ENCODE measurements around the gene GPR146.

The GPR146 gene

DNA sequence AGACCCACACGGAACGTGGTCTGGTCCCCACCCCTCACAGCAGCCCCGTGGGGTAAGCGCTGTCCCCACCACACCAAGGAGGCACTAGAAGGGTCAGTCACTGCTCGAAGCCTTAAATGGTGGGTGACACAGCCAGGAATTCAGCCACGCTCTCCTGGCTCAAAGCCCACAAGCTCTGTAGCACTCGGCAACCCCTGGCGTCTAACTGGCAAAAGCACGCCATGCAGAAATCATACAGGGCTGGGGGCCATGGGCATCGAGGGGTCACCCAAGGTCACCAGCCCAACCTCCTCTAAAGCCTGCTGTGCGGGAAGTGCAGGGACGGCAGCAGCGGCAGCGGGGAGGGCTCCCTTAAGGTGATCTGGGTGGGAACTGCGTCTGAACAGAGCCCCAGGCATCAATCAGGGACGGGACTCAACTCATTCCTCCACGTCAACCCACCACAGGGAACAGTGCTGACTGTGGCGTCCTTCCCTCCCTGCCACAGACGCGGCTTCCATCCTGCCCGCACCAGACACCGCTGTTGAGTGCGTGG is 51.3 kb downstream of the GPR146 start:
- DNase-seq: no peak

- no peak for DNase-seq
These were observed 52.1 kb downstream of the GPR146 start for GRCh38 chr7:1096156-1097119.

DNA sequence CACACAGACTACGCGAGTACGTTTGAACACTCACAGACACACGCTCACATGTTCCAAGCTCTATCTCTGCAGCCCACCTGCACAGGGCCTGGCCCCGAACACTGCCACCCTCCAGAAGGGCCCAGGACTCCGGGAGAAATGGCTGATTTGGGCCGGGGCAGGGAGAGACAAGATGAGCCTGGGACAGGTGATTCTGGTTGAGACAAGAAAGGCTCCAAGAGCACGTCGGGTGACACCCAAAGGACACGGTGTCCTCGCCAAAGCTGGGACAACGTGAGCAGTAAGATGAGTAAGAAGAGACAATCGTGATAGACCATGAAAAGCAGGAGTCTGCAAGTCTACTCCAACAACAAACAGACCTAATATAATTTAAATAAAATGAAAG is 52.8 kb downstream of the GPR146 start:
- DNase-seq: no peak

GRCh38 chr7:1098243-1099153 is 54.2 kb downstream of the GPR146 start:
- DNase-seq: no peak

- no peak for DNase-seq
These were observed 54.8 kb downstream of the GPR146 start for GRCh38 chr7:1099154-1099542.

GRCh38 chr7:1099637-1100036 is 55.3 kb downstream of the GPR146 start:
- DNase-seq: no peak

GRCh38 chr7:1100386-1100785 is 56.0 kb downstream of the GPR146 start:
- no peak for DNase-seq

GRCh38 chr7:1100834-1101562 is 56.7 kb downstream of the GPR146 start:
- DNase-seq: no peak

DNA sequence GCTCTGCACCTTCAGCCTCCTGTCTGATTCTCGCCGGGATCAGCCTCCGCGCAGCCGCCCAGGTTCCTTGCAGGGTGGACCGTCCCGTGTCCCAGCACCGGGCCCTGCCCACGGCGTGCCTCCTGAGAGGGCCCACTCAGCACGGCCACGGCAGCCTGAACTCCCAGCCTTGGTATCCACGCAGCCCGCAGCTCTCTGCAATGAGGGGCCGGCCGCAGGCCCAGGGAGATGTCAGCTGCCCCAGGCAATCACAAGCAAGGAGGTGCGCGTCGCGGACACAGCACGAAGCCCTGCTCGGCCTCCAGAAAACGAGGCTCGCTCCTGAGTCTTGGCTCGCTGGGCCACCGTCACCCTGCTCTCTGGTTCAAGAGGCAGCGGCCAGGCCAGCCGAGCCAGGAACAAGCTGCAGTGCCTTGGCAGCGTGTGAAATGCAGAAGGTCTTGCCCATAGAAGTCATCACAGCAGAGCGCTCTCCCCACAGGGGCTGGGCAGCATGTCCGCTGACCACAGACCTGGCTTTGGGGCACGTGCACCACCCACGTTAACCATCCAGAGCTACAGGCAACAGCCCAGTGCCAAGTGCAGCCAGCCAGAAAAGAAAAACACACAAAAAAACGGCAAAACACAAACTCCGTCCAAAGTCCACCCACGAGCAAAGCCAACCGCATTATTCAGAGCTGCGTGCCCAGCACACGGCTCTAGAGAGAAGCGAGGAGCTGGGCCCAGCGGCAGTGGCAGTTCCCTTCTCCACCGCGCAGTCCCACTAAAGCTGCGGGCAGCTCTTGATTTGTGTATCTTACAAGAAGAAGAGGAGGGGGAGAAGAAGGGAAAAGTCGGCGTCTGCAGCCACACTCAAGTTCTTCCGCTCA is 57.5 kb downstream of the GPR146 start:
- no peak for DNase-seq

DNA sequence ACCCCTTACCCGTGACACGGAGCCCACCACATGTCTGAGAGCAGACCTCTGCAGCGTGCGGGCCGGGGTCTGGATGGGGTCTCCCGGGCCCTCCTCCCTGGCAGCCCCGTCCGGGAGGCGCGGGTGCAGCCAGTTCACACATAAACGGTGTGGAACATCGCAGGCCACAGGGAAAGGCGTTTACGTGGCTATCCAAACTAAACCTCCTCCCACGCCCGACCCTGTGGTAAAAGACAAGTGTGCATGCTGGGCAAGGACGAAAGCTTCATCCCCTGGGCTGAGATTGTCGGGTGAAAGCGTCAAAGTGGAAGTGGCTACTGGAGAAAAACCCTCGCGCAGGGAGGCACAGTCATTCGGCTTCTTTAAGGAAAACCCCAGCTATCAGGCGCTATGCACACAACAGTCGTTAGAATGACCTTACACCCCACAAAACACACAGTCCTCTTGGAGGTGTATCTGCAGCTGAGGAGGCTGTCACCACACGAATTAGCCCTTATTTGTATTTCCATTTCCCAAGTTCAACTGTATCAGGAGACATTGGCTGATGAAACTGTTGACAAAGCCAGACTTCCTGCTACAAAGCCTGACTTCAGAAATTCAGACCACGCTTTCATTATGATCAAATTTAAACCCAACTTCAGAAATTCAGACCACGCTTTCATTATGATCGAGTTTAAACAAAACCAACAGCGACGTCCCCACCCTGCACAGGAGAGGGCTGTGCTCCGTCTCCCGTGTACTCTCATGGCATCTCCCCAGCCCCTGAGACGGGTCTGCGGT is 58.9 kb downstream of the GPR146 start:
- no peak for DNase-seq

GRCh38 chr7:1103789-1104515 is 59.6 kb downstream of the GPR146 start:
- no peak for DNase-seq

- no peak for DNase-seq
These were observed 60.3 kb downstream of the GPR146 start for GRCh38 chr7:1104516-1105179.

- DNase-seq: no peak
These were observed 60.8 kb downstream of the GPR146 start for GRCh38 chr7:1105189-1105588.

GRCh38 chr7:1106063-1106792 is 61.9 kb downstream of the GPR146 start:
- DNase-seq: no peak

- DNase-seq: no peak
These were observed 62.6 kb downstream of the GPR146 start for GRCh38 chr7:1106793-1107421.

DNA sequence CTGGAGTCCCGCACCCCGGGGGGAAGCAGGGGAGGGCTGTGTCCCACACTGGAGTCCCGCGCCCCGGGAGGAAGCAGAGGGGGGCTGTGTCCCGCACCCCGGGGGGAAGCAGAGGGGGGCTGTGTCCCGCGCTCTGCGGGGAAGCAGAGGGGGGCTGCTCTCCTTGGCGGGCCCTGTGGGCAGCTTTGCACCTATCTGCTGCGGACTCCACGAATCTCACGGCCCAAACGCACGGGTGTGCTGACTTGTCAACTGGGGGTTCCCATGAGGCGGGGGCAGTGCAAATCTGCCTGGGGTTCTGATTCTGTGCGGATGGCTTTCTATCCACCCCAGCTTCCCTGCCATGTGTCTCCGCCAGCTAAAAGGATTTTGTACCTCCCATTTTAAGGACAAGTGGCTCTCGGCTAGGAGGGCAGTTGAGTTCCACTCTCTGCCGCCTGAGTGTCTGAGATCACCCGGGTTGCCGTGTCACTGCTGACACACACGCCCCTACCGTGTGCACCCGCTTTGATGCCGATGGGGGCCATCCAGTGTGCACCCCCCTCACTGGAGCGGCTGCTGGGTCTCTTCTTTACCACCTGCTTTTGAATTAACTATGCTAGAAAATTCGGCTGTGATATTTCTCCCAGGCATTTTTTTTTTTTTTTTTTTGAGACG is 64.0 kb downstream of the GPR146 start:
- no peak for DNase-seq

Data from NCI-H524 (cell line).